ENCODE results near the gene AQP5.
A peak's percentile ranks its signal among the peaks of the same experiment; 100 is the strongest.
"Not testable (repeated sequence)": the region's sequence is repeated elsewhere in the genome, so short reads cannot be mapped to it uniquely, and the experiment has no call there.

The AQP5 gene

DNA sequence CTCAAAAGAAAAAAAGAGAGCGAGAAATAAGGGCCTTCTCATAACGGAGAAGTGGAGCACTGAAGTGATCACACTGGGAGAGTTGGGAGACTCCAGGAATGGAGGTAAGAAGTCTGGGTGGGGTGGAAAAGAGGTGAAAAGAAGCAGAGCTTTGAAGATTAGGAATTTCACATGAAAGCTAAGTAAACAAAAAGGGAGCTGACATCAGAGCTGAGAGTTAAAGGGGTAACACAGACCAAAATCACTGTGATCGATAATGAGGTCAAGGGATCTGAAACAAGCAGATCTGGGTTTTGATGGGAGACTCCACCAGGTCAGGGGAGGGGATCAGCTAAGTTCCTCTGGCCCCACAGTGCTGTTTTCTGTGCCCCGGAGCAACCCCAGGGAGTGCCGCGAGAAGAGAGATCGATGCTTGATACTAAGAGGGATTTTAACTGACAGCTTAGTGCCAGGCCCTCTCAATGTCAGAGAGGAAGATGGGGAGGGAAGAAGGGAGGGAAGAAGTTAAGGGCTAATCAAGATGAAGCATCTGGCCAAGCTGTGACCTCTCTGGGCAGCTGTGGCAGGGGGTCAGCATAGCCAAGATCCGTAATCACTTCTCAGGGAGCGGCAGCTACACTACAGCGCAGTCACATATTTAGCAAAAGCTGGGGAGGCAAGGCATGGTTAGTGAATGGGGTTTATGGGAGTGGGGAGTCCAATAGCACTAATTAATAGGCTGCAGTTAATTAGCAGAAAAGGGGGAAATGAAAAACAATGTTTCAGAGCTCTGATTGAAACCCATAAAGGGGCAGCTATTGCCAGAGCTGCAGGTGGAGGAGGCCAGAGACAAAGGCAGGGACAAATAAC, 19.1 kb downstream of the AQP5 start:
- DNase-seq (ENCODE audit: low read depth in 2 of 2) = no peak

DNA sequence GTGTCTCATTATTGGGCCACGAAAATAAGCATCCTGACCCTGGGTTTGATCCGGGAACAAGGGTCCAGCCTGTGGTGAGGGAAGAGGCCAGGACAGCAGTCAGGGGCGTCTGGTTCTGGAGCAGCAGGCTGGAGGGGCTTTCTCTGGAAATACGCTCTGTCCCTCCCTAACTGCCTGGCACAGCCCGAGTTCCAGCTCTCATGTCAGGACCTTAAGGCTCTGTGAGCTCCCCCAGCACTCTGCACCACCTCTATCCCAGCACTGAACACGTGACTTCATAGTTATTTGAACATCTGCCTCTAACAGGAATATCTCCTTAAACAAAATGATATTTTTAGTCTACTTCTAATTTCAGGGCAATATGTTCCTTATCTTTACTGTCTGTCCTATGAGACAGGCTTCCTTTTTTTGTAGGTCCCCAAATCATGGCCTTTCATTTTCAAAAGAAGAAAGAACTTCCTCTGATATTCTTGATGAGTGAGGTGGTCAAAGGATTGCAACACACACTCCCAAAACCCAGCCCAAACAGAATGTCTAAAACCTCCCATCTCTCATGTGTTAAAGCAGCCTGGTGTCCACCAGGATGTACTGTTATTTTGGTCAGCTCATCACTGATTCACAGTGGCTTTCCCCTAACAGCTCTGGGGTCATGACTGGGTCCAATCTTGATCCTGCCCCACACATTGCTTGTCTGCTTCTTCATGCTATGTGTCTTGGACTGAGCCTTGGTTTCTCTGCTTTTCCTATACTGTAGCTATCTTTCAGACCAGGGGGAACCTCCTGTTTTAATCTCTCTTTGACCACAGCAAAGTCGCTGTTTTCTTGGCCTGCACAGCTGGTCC, 20.8 kb downstream of the AQP5 start:
- no peak for DNase-seq (ENCODE audit: low read depth in 2 of 2)

DNA sequence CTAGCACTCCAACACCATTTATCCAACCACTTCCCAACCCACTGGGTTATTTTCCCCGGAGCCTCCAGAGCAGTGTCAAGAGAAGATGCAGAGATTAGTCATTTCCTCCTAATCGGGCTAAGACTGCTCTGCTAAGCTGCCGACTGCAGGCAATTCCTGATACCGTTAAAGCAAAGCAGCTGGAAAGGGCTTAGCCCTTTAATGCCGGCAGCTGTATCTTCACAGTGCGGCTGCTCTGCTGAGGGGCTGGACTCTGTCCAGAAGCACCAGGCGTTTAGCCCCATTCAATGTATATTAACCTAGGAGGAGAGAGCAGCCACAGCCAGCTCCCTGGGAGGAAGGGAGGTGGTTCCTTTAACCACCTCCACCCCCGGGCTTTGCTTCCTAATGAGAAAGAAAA, 22.2 kb downstream of the AQP5 start:
- peak; percentile 80 for DNase-seq (ENCODE audit: low read depth in 2 of 2)

DNA sequence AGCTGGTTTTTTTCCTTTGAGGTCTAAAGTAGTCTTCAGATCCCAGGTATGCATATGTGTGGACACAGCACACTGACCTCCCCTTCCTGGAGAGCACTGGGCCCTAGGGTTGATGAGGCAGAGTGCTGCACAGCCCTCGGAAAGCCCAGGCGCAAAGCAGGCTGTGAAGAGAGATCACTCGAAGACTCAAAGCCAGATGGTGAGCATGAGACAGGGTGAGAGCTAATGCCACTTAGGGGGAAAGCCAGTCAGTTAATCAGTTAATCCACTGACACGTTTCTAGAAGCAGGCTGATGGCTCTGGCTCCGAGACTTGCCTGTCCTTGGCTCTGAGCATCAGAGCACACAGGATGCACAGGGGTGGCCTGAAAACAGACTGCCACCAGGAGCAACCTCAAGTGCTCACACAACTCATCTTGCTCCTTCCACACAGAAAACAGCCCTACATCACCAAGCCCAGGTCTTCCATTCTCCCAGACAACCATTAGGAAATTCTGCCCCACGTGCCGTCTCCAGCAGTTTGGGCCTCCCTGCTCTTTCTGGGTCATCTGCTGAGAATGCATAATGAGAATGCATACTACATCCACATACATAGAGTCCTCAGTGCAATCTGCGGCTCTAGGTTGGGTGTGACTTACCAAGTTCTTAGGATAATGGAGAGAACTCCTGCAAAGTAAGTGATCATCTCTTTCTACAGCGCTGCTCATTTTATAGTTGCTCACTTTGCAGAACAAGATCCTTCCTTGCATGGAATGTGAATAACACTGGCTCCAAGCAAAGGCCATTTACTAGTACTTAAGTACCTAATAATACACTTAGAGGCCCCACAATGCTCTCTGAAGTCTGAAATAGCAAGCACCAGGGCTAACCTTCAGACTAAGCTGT, 23.0 kb downstream of the AQP5 start:
- DNase-seq (ENCODE audit: low read depth in 2 of 2) = no peak

DNA sequence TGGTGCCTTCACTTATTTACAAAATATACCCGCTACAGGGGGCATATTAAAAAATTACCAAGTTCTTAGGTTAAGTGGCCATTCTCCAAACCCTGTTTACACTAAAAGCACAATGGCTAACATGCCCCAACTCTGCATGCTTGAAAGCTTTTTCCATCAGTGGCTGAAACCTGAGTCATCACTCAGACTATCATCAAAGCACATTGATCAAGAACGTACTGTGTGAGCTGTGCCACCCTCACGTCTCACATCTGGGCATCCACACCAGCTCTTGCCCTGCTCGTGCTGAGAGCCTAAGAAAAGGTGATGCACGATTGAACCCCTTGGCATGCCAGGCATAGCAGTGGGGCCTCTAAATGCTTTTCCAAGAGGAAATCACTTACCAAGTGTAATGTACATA, 24.3 kb downstream of the AQP5 start:
- no peak for DNase-seq (ENCODE audit: low read depth in 2 of 2)

DNA sequence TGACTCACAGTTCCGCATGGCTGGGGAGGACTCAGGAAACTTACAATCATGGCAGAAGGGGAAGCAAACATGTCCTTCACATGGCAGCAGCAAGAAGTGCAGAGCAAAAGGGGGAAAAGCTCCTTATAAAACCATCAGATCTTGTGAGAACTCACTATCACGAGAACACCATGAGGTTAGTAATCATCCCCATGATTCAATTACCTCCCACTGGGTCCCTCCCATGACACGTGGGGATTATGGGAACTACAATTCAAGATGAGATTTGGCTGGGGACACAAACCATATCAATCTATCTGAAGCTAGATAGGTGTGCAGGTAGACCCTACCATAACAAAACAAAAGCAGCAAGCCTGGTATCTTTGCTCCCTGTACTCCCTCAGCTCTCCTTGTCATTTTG, 24.8 kb downstream of the AQP5 start:
- not testable (repeated sequence) for DNase-seq (ENCODE audit: low read depth in 2 of 2)

DNA sequence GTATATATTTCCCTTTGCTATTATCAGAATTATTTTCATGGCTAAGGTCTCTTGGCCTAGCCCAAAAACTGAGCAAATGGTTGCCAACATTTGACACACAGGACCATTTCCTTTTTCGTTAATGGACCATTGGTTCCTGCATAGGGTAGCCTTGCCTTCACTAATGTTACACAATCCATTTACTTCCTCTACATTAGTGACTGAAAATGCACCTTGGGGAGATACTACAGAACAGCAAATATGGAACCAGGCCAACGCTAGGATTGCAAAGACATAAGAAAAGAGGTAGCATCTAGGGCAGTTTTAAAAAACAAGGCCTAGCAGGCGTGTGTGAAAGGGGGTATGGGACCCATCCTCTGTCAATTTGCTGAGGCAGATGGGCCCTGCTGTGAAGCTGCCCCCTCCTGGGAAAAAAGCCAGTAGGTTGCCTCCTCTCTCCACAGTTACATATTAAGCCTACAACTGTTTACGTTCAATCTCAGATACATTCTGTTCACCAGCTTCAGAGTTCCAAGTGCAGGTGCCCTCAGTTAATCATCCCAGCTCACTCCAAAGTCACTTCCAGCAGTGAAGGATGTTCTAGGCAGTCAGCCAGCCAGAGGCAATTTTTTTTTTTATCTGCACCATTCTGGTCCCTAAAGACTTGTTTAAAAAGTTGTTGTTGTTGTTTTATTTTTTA, 26.1 kb downstream of the AQP5 start:
- DNase-seq (ENCODE audit: low read depth in 2 of 2) = no peak

DNA sequence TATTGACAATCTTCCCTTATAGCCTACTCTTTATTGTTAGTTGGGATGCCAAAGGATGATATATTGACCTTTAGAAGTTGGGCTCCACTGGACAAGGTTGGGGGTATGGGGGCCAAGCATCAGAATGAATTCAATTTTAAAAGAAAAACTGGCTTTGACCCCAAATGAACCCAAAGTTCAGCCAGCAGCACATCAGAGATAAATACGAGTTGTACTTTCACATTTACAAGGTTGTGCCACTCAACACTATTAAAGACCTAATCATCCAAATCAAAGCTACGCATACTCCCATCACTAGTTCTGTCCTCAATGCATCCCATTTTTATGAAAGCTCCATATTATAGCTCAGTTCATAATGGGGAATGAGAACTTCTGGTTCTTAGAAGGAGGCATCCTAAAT, 27.7 kb downstream of the AQP5 start:
- not testable (repeated sequence) for DNase-seq (ENCODE audit: low read depth in 2 of 2)

DNA sequence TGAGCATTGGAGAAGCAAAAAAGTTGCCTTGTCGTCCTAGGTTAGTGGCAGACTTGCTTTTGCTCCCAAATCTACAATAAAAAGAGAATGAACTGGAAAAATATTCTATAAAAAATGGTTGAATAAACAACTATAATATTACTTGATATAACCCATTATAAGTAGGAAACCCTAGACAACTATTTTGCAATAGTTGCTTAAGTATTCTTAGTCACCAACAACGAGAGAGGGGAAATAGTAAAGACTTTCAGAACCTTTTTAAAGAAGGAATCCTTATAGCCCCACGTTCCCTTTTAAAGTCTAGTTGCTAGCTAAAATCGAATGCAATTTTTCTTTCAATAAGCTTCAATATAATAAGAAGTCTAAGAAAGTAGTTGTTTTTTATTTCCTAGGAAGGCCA, 28.6 kb downstream of the AQP5 start:
- no peak for DNase-seq (ENCODE audit: low read depth in 2 of 2)

DNA sequence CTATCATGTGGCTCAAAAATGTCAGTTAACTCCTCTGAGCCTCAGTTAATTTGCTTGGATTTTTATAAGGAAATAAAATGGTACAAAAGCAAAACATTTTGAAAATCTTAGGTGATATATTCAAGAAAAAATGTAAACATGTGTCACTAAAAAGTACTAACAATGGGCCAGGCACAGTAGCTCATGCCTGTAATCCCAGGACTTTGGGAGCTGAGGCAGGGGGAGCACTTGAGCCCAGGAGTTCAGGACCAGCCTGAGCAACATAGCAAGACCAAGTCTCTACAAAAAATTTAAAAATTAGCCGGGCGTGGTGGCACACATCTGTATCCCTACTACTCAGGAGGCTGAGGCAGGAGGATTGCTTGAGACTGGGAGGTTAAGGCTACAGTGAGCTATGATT, 36.8 kb downstream of the AQP5 start:
- no peak for DNase-seq (ENCODE audit: low read depth in 2 of 2)

DNA sequence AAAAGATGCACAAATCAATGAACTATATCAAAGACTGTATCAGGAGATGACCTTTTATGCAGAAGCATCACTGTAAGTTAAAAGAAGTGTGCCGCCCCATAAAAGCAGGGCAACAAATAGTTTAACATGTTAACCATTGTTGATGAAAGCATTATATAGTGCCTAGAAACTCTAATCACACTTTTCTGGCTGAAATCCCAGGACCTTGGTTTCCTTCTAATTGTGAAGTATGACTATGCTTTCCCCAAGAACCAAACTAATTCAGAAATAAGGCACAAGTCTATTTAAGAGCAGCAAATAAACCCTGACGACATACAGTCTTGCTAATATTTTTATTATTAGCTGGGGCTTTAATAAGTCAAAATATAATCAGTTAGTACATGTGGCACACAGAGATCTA, 41.9 kb downstream of the AQP5 start:
- no peak for DNase-seq (ENCODE audit: low read depth in 2 of 2)

DNA sequence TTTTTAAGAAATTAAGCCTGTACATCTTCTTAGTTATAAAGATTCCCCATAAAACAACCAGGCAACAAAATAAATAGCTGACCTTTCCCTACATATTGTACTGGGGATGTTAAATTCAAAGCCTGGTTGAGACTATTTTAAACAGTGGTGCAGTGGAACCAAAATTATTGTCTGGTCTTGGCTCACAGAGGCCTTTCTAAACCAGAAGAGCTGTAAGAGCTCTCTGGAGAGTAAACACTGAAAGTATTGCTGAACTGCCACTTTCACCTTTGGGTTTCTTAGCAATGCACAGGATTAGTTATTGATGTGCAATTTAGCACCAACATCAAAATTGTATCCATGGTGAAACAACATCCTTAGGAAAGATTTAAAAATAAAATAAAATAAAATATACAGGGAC, 43.0 kb downstream of the AQP5 start:
- DNase-seq (ENCODE audit: low read depth in 2 of 2) = no peak

DNA sequence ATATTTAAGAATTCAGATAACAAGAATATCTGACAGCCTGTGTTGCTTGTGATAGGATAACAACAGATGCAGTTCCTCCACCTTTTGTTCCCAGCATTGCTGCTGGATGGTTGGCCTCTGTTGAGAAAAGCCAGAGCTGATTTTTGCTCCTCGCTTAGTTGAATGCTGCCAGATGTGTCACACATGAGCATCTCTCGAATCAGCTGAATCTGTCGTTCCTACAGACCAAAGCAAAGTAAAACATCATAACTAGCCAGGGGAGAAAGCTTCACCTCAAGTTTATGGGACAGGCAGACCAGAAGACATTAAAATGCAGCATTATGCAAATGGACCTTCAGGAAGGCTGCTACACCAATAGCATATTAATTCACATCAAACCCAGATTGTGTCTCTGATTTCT, 43.5 kb downstream of the AQP5 start:
- no peak for DNase-seq (ENCODE audit: low read depth in 2 of 2)

DNA sequence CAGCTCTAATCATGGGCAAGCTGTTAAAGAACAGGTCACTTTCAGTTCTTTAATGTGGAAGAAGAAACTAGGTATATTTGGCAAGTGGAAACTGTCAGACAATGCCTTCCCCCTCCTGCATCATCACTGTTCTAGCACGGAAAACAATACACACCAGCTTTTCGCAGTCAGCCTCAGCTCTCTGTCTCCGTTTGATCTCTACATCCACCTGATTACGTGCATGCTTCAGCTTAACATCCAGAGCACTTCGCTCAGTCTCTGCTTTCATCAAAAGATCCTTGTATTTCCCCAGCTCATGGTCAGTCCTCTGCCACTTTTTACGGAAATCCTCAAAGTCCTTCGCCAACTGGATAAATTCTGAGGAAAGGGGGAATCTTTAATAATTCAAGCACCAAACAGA, 44.6 kb downstream of the AQP5 start:
- DNase-seq (ENCODE audit: low read depth in 2 of 2) = no peak

DNA sequence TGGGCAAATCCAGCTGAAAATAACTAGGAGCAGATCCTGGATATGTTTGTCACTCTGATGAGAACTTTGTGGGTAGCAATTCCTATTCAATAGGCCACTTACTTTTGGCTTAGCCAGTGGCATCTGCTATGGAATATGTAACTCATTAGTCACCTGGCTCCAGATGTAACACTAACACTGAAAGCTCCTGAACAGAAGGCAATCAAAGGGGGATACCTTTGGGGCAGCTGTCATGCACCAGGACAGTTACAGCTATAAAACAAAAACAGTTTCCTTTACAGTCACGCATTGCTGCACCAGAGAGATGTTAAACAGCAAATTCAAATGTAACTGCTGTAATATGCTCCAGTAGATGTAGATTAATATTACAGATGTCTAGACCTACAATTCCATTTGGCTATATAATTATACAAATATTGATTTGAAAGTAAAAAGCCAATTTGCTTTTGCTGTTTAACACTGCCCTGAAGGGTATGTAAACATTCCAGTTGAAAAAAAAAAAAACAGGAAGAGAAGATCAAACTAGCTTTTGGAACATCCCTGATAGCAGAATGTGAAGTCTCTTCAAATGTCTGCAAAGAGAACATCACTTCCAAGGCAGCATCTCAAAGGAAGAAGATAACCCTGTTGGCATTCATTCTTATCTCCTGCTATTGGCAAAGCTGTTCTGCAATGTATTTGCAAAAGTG, 45.2 kb downstream of the AQP5 start:
- DNase-seq (ENCODE audit: low read depth in 2 of 2) = no peak

DNA sequence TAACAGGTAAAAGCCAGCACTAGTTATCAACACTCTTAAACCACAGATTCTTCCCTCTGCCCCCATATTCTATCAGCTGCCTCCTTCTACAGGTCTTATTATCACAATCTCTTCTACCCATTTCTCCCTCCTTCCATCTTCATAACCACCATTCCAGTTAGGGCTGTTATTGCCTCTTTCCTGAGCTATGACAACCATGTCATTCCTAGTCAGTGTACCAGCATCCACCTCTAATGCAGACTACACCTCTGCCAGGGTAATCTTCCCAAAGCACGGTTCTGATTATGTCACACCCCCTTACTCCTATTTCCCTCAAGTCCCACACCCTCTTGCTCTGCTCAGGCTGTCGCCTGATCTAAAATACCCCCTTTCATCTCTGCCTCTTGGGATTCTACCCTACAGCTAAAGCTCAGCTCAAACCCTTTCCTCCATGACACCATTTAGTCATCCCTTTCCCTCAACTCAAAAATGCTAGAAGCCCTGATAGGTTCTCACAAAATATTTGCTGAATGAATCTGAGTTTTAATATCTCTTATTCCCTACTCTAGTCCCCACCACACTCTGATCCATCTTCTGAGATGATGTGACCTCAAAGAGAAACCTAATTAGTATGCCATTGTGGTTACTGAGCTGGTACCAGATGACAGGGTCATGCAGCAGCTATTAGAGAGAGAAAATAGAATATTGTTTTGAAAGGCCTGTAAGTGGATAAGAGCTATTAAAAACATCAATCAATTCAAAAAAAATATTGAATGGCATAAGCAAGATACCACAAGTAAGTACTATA, 51.9 kb downstream of the AQP5 start:
- DNase-seq (ENCODE audit: low read depth in 2 of 2) = no peak

DNA sequence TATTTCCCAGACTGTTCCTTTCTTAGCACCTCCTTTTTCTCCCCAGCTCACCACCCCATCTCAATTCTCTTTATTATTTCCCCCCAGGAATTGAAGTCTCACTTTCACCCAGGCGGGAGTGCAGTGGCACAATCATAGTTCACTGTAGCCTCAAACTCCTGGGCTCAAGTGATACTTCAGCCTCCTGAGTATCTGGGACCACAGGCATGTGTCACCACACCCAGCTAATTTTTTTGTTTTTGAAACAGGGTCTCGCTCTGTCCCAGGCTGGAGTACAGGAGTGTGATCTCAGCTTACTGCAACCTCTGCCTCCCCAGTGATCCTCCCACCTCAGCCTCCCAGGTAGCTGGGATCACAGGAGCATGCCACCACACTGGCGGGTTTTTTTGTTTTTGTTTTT, 52.7 kb downstream of the AQP5 start:
- no peak for DNase-seq (ENCODE audit: low read depth in 2 of 2)
